ENCODE measurements around the gene PEAK1. TPM values are rescaled to one million over a fixed set of nuclear protein-coding genes. Genes with fewer than 3 reads are reported as not detected.
"Not testable (repeated sequence)": the region's sequence is repeated elsewhere in the genome, so short reads cannot be mapped to it uniquely, and the experiment has no call there.

PEAK1 gene
- total RNA-seq, 1 donor from 2014 or later = 32.3 TPM

GRCh38 chr15:77168141-77168540, 251.8 kb downstream of the PEAK1 start:
- Mint-ChIP-seq H3K4me3 (ENCODE audit: low read depth) (no peak overlapping the region), H3K27ac (no peak overlapping the region), H3K27me3 (no peaks in the 10 kb centered on the region), H3K9me3 (ENCODE audit: low read depth) (peaks cover 3% of the 10 kb centered on the region), H3K4me1 (ENCODE audit: low read depth) (peaks cover 18% of the 10 kb centered on the region), H3K36me3 (ENCODE audit: insufficient read depth) (peaks cover 1% of the 10 kb centered on the region)
- DNase-seq (ENCODE audit: low spot score, unreplicated experiment) = no peak
- TF ChIP-seq CTCF (IDR thresholded peaks at IDR 0.05; ENCODE audit: unreplicated experiment) = no peak

- Mint-ChIP-seq H3K4me3 (ENCODE audit: low read depth) (no peak overlapping the region), H3K36me3 (ENCODE audit: insufficient read depth) (peaks cover 1% of the 10 kb centered on the region), H3K9me3 (ENCODE audit: low read depth) (peaks cover 3% of the 10 kb centered on the region), H3K4me1 (ENCODE audit: low read depth) (peaks cover 21% of the 10 kb centered on the region), H3K27ac (no peak overlapping the region), H3K27me3 (no peaks in the 10 kb centered on the region)
- no peak for DNase-seq (ENCODE audit: low spot score, unreplicated experiment)
- TF ChIP-seq CTCF (IDR thresholded peaks at IDR 0.05; ENCODE audit: unreplicated experiment) = no peak
Measured at GRCh38 chr15:77167406-77167805, 252.5 kb downstream of the PEAK1 start.

- peaks cover 29% of the 10 kb centered on the region for H3K4me1 Mint-ChIP-seq (ENCODE audit: low read depth)
- H3K36me3 Mint-ChIP-seq (ENCODE audit: insufficient read depth) = peaks cover 1% of the 10 kb centered on the region
- no peaks in the 10 kb centered on the region for H3K9me3 Mint-ChIP-seq (ENCODE audit: low read depth)
- no peak for TF ChIP-seq CTCF (IDR thresholded peaks at IDR 0.05; ENCODE audit: unreplicated experiment)
- peak overlapping the region; percentile 14 for H3K27ac Mint-ChIP-seq
- no peaks in the 10 kb centered on the region for H3K27me3 Mint-ChIP-seq
- H3K4me3 Mint-ChIP-seq (ENCODE audit: low read depth) = no peak overlapping the region
- no peak for DNase-seq (ENCODE audit: low spot score, unreplicated experiment)
Measured at GRCh38 chr15:77163781-77164384, 256.0 kb downstream of the PEAK1 start.

GRCh38 chr15:77162872-77163633, 256.9 kb downstream of the PEAK1 start:
- Mint-ChIP-seq H3K4me1 (ENCODE audit: low read depth) (peaks cover 29% of the 10 kb centered on the region), H3K27me3 (no peaks in the 10 kb centered on the region), H3K4me3 (ENCODE audit: low read depth) (no peak overlapping the region), H3K9me3 (ENCODE audit: low read depth) (no peaks in the 10 kb centered on the region), H3K27ac (no peak overlapping the region), H3K36me3 (ENCODE audit: insufficient read depth) (no peaks in the 10 kb centered on the region)
- DNase-seq (ENCODE audit: low spot score, unreplicated experiment) = no peak
- no peak for TF ChIP-seq CTCF (IDR thresholded peaks at IDR 0.05; ENCODE audit: unreplicated experiment)

GRCh38 chr15:77160562-77161478, 259.1 kb downstream of the PEAK1 start:
- no peak for TF ChIP-seq CTCF (IDR thresholded peaks at IDR 0.05; ENCODE audit: unreplicated experiment)
- Mint-ChIP-seq H3K27me3 (no peaks in the 10 kb centered on the region), H3K36me3 (ENCODE audit: insufficient read depth) (peaks cover 15% of the 10 kb centered on the region), H3K27ac (peak overlapping the region; percentile 12), H3K4me1 (ENCODE audit: low read depth) (peaks cover 29% of the 10 kb centered on the region), H3K9me3 (ENCODE audit: low read depth) (no peaks in the 10 kb centered on the region), H3K4me3 (ENCODE audit: low read depth) (no peak overlapping the region)
- DNase-seq (ENCODE audit: low spot score, unreplicated experiment) = no peak

GRCh38 chr15:77156000-77156399, 263.9 kb downstream of the PEAK1 start:
- DNase-seq (ENCODE audit: low spot score, unreplicated experiment); H3K4me3 Mint-ChIP-seq (ENCODE audit: low read depth); H3K27ac Mint-ChIP-seq; H3K9me3 Mint-ChIP-seq (ENCODE audit: low read depth); H3K4me1 Mint-ChIP-seq (ENCODE audit: low read depth); H3K27me3 Mint-ChIP-seq: not testable (repeated sequence)
- H3K36me3 Mint-ChIP-seq (ENCODE audit: insufficient read depth) = peaks cover 25% of the 10 kb centered on the region

Measured in progenitor cell of endocrine pancreas (in vitro differentiated cells).